Mucosa of descending colon (tissue), 3 donors: Measurements from ENCODE around the gene KRT16. TPM values are rescaled to one million over a fixed set of nuclear protein-coding genes. Genes with fewer than 3 reads are reported as not detected.
"Not testable (repeated sequence)": the region's sequence is repeated elsewhere in the genome, so short reads cannot be mapped to it uniquely, and the experiment has no call there.

Experiments
- ATAC-seq: fragments of 200-7000 bp; cut with Tn5 transposase; one replicate; pipeline ENCODE4 v1.9.1; 2020; ENCODE audit warnings: mild to moderate bottlenecking, moderate library complexity
- DNase-seq, 3 donors: peaks; one replicate each; pipeline ENCODE4 v3.0.0-alpha.2; 2020
- H3K36me3 ChIP-seq: fragments of 200-600 bp; one replicate; pipeline ENCODE4 v1.8.0; 2021; ENCODE audit warnings: low read depth, mild to moderate bottlenecking
- H3K4me1 ChIP-seq: fragments of 200-600 bp; one replicate; pipeline ENCODE4 v1.8.0; 2021; ENCODE audit warnings: low read depth, mild to moderate bottlenecking
- H3K4me3 ChIP-seq: fragments of 200-600 bp; one replicate; pipeline ENCODE4 v1.8.0; 2021; ENCODE audit warnings: mild to moderate bottlenecking
- H3K9me3 ChIP-seq: fragments of 200-600 bp; one replicate; pipeline ENCODE4 v1.8.0; 2021; ENCODE audit warnings: mild to moderate bottlenecking
- intact Hi-C, 2 donors: fragments of 100-400 bp; cut with DNase I in 1 of 2; cut with micrococcal nuclease in 1 of 2; formaldehyde crosslinking; loops; one replicate each; pipeline versions ENCODE4 v1.11.0 to v1.11.1; 2022; cut with DNase I, micrococcal nuclease
- total RNA-seq, 3 donors: library from RNA; stranded (reverse); fragmentation: NEBNext Ultra II Directional in 2 of 3; extraction: Animal tissue kit (Norgen Biotek cat#: 25700) in 2 of 3; gene quantifications; one replicate each; pipeline versions ENCODE4 v1.2.1 to v1.2.4, GENCODE V29; 2021 to 2023
- TF ChIP-seq, protein P1 (sequence below): fragments of 200-600 bp; IDR thresholded peaks from one replicate; pipeline ENCODE4 v1.8.0; 2022; ENCODE audit warnings: antibody characterized with exemption, mild to moderate bottlenecking
- donor health status: DM: no; HTN: no; CAD: no; lungs with moderate emphysema.
- donor health status: DM: no; HTN: no; CAD: no.
- donor health status: DM: no; HTN: yes; CAD: no.

The KRT16 gene
- total RNA-seq, 3 donors from 2014 or later: not detected

GRCh38 chr17:41578538-41578937 is 34.0 kb downstream of the KRT16 start:
- intact Hi-C loops: no loop called here
- ATAC-seq (no peak), DNase-seq (no peak)
- Histone ChIP-seq H3K4me3 (no peak overlapping the region), H3K9me3 (no peaks in the 10 kb centered on the region), H3K36me3 (no peaks in the 10 kb centered on the region), H3K4me1 (no peaks in the 10 kb centered on the region)
- TF ChIP-seq, protein P1, sequence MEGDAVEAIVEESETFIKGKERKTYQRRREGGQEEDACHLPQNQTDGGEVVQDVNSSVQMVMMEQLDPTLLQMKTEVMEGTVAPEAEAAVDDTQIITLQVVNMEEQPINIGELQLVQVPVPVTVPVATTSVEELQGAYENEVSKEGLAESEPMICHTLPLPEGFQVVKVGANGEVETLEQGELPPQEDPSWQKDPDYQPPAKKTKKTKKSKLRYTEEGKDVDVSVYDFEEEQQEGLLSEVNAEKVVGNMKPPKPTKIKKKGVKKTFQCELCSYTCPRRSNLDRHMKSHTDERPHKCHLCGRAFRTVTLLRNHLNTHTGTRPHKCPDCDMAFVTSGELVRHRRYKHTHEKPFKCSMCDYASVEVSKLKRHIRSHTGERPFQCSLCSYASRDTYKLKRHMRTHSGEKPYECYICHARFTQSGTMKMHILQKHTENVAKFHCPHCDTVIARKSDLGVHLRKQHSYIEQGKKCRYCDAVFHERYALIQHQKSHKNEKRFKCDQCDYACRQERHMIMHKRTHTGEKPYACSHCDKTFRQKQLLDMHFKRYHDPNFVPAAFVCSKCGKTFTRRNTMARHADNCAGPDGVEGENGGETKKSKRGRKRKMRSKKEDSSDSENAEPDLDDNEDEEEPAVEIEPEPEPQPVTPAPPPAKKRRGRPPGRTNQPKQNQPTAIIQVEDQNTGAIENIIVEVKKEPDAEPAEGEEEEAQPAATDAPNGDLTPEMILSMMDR: no peak

- H3K9me3 ChIP-seq, H3K4me3 ChIP-seq, H3K36me3 ChIP-seq, DNase-seq, intact Hi-C loops, H3K4me1 ChIP-seq: not testable (repeated sequence)
- peak; percentile 57 for ATAC-seq
These were observed 35.8 kb downstream of the KRT16 start for GRCh38 chr17:41576740-41577139.

DNA sequence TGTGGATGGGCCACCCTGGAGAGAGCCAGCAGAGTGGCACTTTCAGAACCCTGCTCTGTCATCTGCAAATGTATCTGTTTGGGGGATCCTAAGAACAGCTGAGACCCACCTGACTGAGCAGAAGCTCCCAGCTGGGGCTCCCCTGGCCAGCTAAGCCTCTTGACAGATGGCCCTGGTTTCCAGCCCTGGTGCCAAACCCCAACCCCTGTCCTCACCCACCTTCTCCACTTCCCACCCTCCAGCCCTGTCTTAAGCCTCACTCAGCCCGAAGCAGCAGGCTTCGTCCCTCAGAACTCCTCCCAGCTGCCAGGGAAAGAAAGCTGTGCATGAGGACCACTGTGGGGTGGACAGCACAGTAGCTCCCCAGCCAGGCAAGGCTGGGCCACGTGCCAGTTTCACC is 37.2 kb downstream of the KRT16 start:
- Histone ChIP-seq H3K4me3 (no peak overlapping the region), H3K4me1 (no peaks in the 10 kb centered on the region), H3K36me3 (no peaks in the 10 kb centered on the region), H3K9me3 (no peaks in the 10 kb centered on the region)
- intact Hi-C loops: no loop called here
- TF ChIP-seq, protein P1: no peak
- ATAC-seq (no peak), DNase-seq (no peak)

- no peaks in the 10 kb centered on the region for H3K9me3 ChIP-seq
- ATAC-seq (no peak), DNase-seq (no peak)
- intact Hi-C loops: no loop called here
- H3K4me3 ChIP-seq: no peak within 1 kb of the TSS
- no peaks in the 10 kb centered on the region for H3K4me1 ChIP-seq
- TF ChIP-seq, protein P1: no peak
- no peaks in the 10 kb centered on the region for H3K36me3 ChIP-seq
These were observed 40.8 kb downstream of the KRT16 start, which contains the start of gene KRT9 for GRCh38 chr17:41571561-41572434. Gene KRT9, minus strand, starts transcription at chr17:41572059. Its CDS starts 67 bp downstream, at chr17:41571992.

DNA sequence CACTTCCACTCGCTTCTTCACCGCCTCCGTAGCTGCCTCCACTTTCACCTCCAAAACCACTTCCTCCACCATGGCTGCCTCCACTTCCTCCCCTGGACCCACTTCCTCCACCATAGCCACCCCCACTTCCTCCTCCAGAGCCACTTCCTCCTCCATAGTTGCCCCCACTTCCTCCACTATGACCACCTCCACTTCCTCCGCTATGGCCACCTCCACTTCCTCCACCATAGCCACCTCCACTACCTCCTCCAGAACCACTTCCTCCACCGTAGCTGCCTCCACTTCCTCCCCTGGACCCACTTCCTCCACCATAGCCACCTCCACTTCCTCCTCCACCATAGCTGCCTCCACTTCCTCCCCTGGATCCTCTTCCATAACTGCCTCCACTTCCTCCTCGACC is 45.2 kb downstream of the KRT16 start:
- Histone ChIP-seq H3K4me3 (no peak overlapping the region), H3K4me1 (no peaks in the 10 kb centered on the region), H3K36me3 (no peaks in the 10 kb centered on the region), H3K9me3 (no peaks in the 10 kb centered on the region)
- no peak for DNase-seq
- ATAC-seq: no peak
- TF ChIP-seq, protein P1: no peak
- intact Hi-C loops: no loop called here

GRCh38 chr17:41565338-41565737 is 47.2 kb downstream of the KRT16 start:
- no peak for ATAC-seq
- intact Hi-C loops: no loop called here

More at GRCh38 chr17:41565338-41565737, 47.2 kb downstream of the KRT16 start:
- no peak for DNase-seq
- TF ChIP-seq, protein P1: no peak
- Histone ChIP-seq H3K9me3 (no peaks in the 10 kb centered on the region), H3K4me1 (no peaks in the 10 kb centered on the region), H3K36me3 (no peaks in the 10 kb centered on the region), H3K4me3 (no peak overlapping the region)
